ENCODE data around the gene SPTSSA. TPM values are rescaled to one million over a fixed set of nuclear protein-coding genes. Genes with fewer than 3 reads are reported as not detected.
"Not testable (repeated sequence)": the region's sequence is repeated elsewhere in the genome, so short reads cannot be mapped to it uniquely, and the experiment has no call there.

SPTSSA gene
- polyA plus RNA-seq, 1 donor from 2014 or later: 15.1 TPM

GRCh38 chr14:34453226-34453625 lies 8.8 kb downstream of the SPTSSA start:
- Mint-ChIP-seq H3K9me3 (no peaks in the 10 kb centered on the region), H3K27me3 (no peaks in the 10 kb centered on the region), H3K4me3 (no peak overlapping the region), H3K4me1 (peaks cover 0 to 8% (median 0%) of the 10 kb centered on the region in 3 donors), H3K36me3 (peaks cover 3% of the 10 kb centered on the region), H3K27ac (no peak overlapping the region)

GRCh38 chr14:34452258-34452822 lies 9.7 kb downstream of the SPTSSA start:
- H3K4me3 Mint-ChIP-seq: no peak overlapping the region
- no peaks in the 10 kb centered on the region for H3K9me3 Mint-ChIP-seq
- peaks cover 4% of the 10 kb centered on the region for H3K36me3 Mint-ChIP-seq
- H3K27ac Mint-ChIP-seq: no peak overlapping the region
- H3K27me3 Mint-ChIP-seq: no peaks in the 10 kb centered on the region
- peaks cover 0 to 8% (median 0%) of the 10 kb centered on the region in 3 donors for H3K4me1 Mint-ChIP-seq

GRCh38 chr14:34450958-34451357 lies 11.1 kb downstream of the SPTSSA start:
- Mint-ChIP-seq H3K4me3 (no peak overlapping the region), H3K27me3 (no peaks in the 10 kb centered on the region), H3K36me3 (peaks cover 6% of the 10 kb centered on the region), H3K27ac (no peak overlapping the region), H3K4me1 (peaks cover 0 to 8% (median 0%) of the 10 kb centered on the region in 3 donors), H3K9me3 (no peaks in the 10 kb centered on the region)

- no peak overlapping the region for H3K4me3 Mint-ChIP-seq
- no peak overlapping the region for H3K27ac Mint-ChIP-seq
- peaks cover 6% of the 10 kb centered on the region for H3K36me3 Mint-ChIP-seq
- H3K27me3 Mint-ChIP-seq: no peaks in the 10 kb centered on the region
- H3K4me1 Mint-ChIP-seq: peaks cover 0 to 8% (median 0%) of the 10 kb centered on the region in 3 donors
- no peaks in the 10 kb centered on the region for H3K9me3 Mint-ChIP-seq
Observed at GRCh38 chr14:34450542-34450915, 11.5 kb downstream of the SPTSSA start.

GRCh38 chr14:34449819-34450541 lies 12.1 kb downstream of the SPTSSA start:
- Mint-ChIP-seq H3K4me1 (peaks cover 0 to 8% (median 0%) of the 10 kb centered on the region in 3 donors), H3K27me3 (no peaks in the 10 kb centered on the region), H3K27ac (no peak overlapping the region), H3K36me3 (peaks cover 6% of the 10 kb centered on the region), H3K4me3 (no peak overlapping the region), H3K9me3 (no peaks in the 10 kb centered on the region)

GRCh38 chr14:34439090-34439489 lies 22.9 kb downstream of the SPTSSA start:
- Mint-ChIP-seq H3K4me1 (peaks cover 17 to 26% (median 25%) of the 10 kb centered on the region in 3 donors), H3K9me3 (peaks cover 0 to 5% (median 0%) of the 10 kb centered on the region in 3 donors), H3K36me3 (no peaks in the 10 kb centered on the region), H3K27ac (peak overlapping the region in 1 of 3 donors; percentile 47), H3K27me3 (no peaks in the 10 kb centered on the region), H3K4me3 (no peak overlapping the region)

GRCh38 chr14:34438438-34438837 lies 23.6 kb downstream of the SPTSSA start:
- Mint-ChIP-seq H3K27ac (peak overlapping the region in 1 of 3 donors; percentile 47), H3K9me3 (peaks cover 0 to 5% (median 0%) of the 10 kb centered on the region in 3 donors), H3K36me3 (no peaks in the 10 kb centered on the region), H3K27me3 (no peaks in the 10 kb centered on the region), H3K4me3 (no peak overlapping the region), H3K4me1 (peaks cover 17 to 26% (median 25%) of the 10 kb centered on the region in 3 donors)

- Mint-ChIP-seq H3K4me1 (peaks cover 17 to 27% (median 26%) of the 10 kb centered on the region in 3 donors), H3K36me3 (peaks cover 2% of the 10 kb centered on the region), H3K9me3 (peaks cover 0 to 5% (median 0%) of the 10 kb centered on the region in 3 donors), H3K27me3 (no peaks in the 10 kb centered on the region), H3K27ac (no peak overlapping the region), H3K4me3 (no peak overlapping the region)
Observed at GRCh38 chr14:34437729-34438080, 24.3 kb downstream of the SPTSSA start.

- Mint-ChIP-seq H3K9me3 (peaks cover 0 to 5% (median 0%) of the 10 kb centered on the region in 3 donors), H3K4me3 (peak overlapping the region in 1 of 4 donors; percentile 3), H3K36me3 (peaks cover 2% of the 10 kb centered on the region), H3K27me3 (no peaks in the 10 kb centered on the region), H3K27ac (peak overlapping the region in 1 of 3 donors; percentile 18), H3K4me1 (peaks cover 17 to 27% (median 26%) of the 10 kb centered on the region in 3 donors)
Observed at GRCh38 chr14:34436960-34437728, 24.9 kb downstream of the SPTSSA start.

GRCh38 chr14:34436118-34436905 lies 25.7 kb downstream of the SPTSSA start:
- no peaks in the 10 kb centered on the region for H3K27me3 Mint-ChIP-seq

GRCh38 chr14:34433957-34434356 lies 28.1 kb downstream of the SPTSSA start:
- Mint-ChIP-seq H3K27me3 (no peaks in the 10 kb centered on the region), H3K36me3 (peaks cover 3% of the 10 kb centered on the region), H3K4me3 (no peak overlapping the region), H3K27ac (no peak overlapping the region), H3K9me3 (no peaks in the 10 kb centered on the region), H3K4me1 (peaks cover 17 to 24% (median 21%) of the 10 kb centered on the region in 3 donors)

More at GRCh38 chr14:34436118-34436905, 25.7 kb downstream of the SPTSSA start:
- H3K36me3 Mint-ChIP-seq: peaks cover 2% of the 10 kb centered on the region
- H3K4me1 Mint-ChIP-seq: peaks cover 17 to 26% (median 25%) of the 10 kb centered on the region in 3 donors
- no peak overlapping the region for H3K27ac Mint-ChIP-seq
- peaks cover 0 to 2% (median 0%) of the 10 kb centered on the region in 3 donors for H3K9me3 Mint-ChIP-seq
- H3K4me3 Mint-ChIP-seq: peak overlapping the region in 1 of 4 donors; percentile 1

- not testable (repeated sequence) for H3K9me3 Mint-ChIP-seq, H3K4me3 Mint-ChIP-seq, H3K27me3 Mint-ChIP-seq, H3K4me1 Mint-ChIP-seq, H3K36me3 Mint-ChIP-seq, H3K27ac Mint-ChIP-seq
Observed at GRCh38 chr14:34428102-34428466, 34.0 kb downstream of the SPTSSA start.

- no peaks in the 10 kb centered on the region for H3K4me1 Mint-ChIP-seq
- H3K4me3 Mint-ChIP-seq: no peak overlapping the region
- peaks cover 1% of the 10 kb centered on the region for H3K36me3 Mint-ChIP-seq
- no peak overlapping the region for H3K27ac Mint-ChIP-seq
- H3K9me3 Mint-ChIP-seq: peaks cover 0 to 5% (median 0%) of the 10 kb centered on the region in 3 donors
- H3K27me3 Mint-ChIP-seq: no peaks in the 10 kb centered on the region
Observed at GRCh38 chr14:34426313-34427295, 35.4 kb downstream of the SPTSSA start.
